IgD-negative memory B cell (primary cell): ENCODE results near the gene GSE1. TPM values are rescaled to one million over a fixed set of nuclear protein-coding genes. Genes with fewer than 3 reads are reported as not detected.

Experiments
- H3K27ac Mint-ChIP-seq, 3 donors: one replicate each; pipeline ENCODE4 v1.8.0; 2020 to 2022; ENCODE audit warnings: mild to moderate bottlenecking in 3 of 3, mixed read lengths in 3 of 3, moderate library complexity in 1 of 3
- H3K27me3 Mint-ChIP-seq: one replicate; pipeline ENCODE4 v1.8.0; 2021; ENCODE audit warnings: mixed read lengths
- H3K36me3 Mint-ChIP-seq: one replicate; pipeline ENCODE4 v1.8.0; 2020; ENCODE audit warnings: mild to moderate bottlenecking, mixed read lengths
- H3K4me1 Mint-ChIP-seq, 3 donors: one replicate each; pipeline ENCODE4 v1.8.0; 2020 to 2022; ENCODE audit warnings: mixed read lengths in 3 of 3, mild to moderate bottlenecking in 1 of 3
- H3K4me3 Mint-ChIP-seq, 4 donors: one replicate each; pipeline ENCODE4 v1.8.0; 2020 to 2022; ENCODE audit warnings: mild to moderate bottlenecking in 4 of 4, mixed read lengths in 4 of 4, moderate library complexity in 3 of 4
- H3K9me3 Mint-ChIP-seq, 3 donors: one replicate each; pipeline ENCODE4 v1.8.0; 2020 to 2021; ENCODE audit warnings: mixed read lengths in 3 of 3, mild to moderate bottlenecking in 1 of 3
- polyA plus RNA-seq: library from polyadenylated mRNA; unstranded; fragments of 300-500 nt; fragmentation: Illumina TruSeq; gene quantifications from one replicate; pipeline ENCODE4 v1.2.3, GENCODE V29; 2021

Gene GSE1
- polyA plus RNA-seq, 1 donor from 2014 or later: 7.3 TPM

DNA sequence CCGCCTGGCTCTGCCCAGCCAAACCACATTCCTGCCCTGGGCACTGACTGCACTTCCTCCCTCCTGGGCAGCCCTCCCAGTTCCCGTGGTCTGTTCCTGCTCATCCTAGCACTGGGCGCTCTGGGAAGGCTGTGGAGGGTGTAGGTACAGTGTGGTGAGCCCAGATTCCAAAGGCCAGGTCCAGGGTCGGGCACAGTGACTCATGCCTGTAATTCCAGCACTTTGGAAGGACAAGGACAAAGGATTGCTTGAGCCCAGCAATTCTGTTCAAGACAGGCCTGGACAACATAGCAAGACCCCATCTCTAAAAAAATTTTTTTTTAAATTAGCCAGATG lies 107.1 kb downstream of the GSE1 start:
- Mint-ChIP-seq H3K36me3 (peaks cover 2% of the 10 kb centered on the region), H3K4me3 (no peak overlapping the region), H3K9me3 (no peaks in the 10 kb centered on the region), H3K27ac (no peak overlapping the region), H3K27me3 (no peaks in the 10 kb centered on the region), H3K4me1 (peaks cover 7 to 13% (median 11%) of the 10 kb centered on the region in 3 donors)

DNA sequence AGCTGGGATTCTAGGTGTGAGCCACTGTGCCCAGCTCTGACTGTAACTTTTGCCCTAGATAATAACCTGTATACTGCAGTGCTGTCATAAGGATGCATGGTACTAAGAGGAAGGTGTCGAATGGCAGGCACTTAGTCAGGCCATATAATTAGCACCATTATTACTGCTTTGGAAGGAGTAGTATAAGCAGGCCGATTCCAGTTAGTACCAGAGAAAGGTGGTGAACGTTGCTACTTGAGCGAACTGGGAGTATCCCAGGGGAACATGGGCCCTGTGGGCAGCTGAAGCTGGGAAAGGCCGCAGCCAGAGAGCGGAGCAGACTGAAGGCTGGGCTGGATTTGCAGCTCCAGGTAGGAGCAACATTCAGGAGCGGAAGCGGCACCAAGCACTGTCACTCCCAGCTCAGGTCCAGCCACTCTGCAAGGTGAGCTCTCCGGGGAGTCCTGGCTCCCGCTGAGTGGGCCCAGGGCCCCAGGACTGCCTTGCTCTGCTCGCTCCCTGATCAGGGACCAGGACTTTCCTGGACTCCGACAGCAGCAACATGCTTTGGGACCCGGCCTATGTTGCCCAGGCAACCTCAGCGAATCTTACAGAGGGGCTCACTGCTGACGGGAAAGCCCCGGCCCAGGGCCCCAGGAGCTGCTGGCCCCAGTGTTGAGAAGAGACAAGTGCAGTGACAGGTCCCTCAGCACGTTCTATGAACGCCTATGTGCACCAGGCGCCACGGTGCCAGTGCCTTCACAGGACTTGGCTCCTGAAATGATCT lies 109.2 kb downstream of the GSE1 start:
- H3K4me3 Mint-ChIP-seq: no peak overlapping the region
- H3K4me1 Mint-ChIP-seq: peaks cover 7 to 13% (median 9%) of the 10 kb centered on the region in 3 donors
- no peaks in the 10 kb centered on the region for H3K27me3 Mint-ChIP-seq
- no peaks in the 10 kb centered on the region for H3K9me3 Mint-ChIP-seq
- peaks cover 8% of the 10 kb centered on the region for H3K36me3 Mint-ChIP-seq
- H3K27ac Mint-ChIP-seq: no peak overlapping the region

DNA sequence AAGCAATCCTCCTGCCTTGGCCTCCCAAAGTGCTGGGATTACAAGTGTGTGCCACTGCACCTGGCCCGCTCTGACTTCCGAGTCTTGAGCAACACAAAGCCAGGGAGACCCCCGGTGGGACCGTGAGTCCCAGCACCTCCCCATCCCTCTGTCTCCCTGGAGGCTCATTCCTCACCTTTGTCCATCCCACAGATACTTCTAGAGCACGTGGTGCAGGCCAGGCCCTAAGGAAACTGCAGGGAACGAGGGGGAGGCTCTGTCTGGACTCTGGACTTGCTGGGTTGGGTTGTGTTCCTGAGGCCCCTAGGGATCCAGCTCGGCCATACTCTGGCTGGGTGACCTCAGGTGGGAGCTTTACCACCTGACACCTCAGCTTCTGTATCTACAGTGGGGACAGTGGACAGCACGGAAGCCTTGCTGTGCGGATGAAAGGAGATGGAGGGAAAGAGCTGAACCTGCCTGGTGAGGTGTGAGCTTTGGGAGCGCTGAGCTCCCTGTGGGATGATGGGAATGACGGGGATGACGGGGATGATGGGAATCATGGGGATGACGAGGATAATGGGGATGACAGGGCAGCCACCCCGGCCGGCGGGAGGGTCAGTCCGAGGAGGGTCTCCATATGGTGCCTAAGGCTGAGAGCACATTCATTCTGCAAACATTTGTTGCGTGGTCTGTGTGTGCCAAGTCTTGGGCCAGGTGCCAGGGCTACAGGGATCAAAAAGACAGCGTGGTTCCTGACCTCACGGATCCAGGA lies 111.2 kb downstream of the GSE1 start:
- Mint-ChIP-seq H3K27ac (peak overlapping the region in 1 of 3 donors; percentile 26), H3K4me1 (no peaks in the 10 kb centered on the region), H3K4me3 (no peak overlapping the region), H3K36me3 (peaks cover 10% of the 10 kb centered on the region), H3K9me3 (no peaks in the 10 kb centered on the region), H3K27me3 (no peaks in the 10 kb centered on the region)

DNA sequence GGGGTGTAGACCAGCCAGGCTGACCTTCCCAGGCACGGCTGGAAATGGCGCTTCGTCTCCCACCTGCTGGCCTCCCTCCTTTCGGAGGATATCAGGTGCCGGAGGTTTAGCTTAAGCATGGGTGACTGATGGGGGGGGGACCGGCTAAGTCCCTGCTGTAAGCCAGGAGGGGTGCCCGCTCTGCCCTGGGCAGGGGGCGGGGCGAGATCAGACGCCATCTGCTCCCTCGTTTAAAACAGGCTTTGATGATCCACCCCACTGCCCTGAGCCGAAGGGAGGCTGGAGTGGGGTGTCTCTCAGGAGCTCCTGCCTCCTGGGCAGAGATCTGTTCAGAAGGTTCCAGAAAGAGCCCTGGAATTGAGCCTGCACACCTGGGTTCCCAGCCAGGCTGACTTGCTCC lies 111.8 kb downstream of the GSE1 start:
- no peaks in the 10 kb centered on the region for H3K9me3 Mint-ChIP-seq
- peaks cover 10% of the 10 kb centered on the region for H3K36me3 Mint-ChIP-seq
- peaks cover 0 to 1% (median 0%) of the 10 kb centered on the region in 3 donors for H3K4me1 Mint-ChIP-seq
- no peaks in the 10 kb centered on the region for H3K27me3 Mint-ChIP-seq
- H3K27ac Mint-ChIP-seq: no peak overlapping the region
- H3K4me3 Mint-ChIP-seq: no peak overlapping the region

Other genes with a start within 250 kb of the GSE1 start
- gene GINS2, start 75.6 kb downstream of the GSE1 start, polyA plus RNA-seq: 0.69 TPM
- gene C16orf74, start 137.8 kb downstream of the GSE1 start, polyA plus RNA-seq: 39.7 TPM
- 28.3 TPM for gene EMC8, start 186.2 kb downstream of the GSE1 start, polyA plus RNA-seq
- 1,007 TPM for gene COX4I1, start 186.4 kb downstream of the GSE1 start, polyA plus RNA-seq